Breast epithelium (tissue), 4 donors: ENCODE measurements around the gene ORC6. TPM values are rescaled to one million over a fixed set of nuclear protein-coding genes. Genes with fewer than 3 reads are reported as not detected.

ENCODE experiments used
- DNase-seq, 2 donors: peaks; one replicate each; pipeline ENCODE4 v3.0.0-alpha.2; 2019; ENCODE audit warnings: low spot score in 2 of 2
- H3K27ac ChIP-seq, 2 donors: fragments of 200-600 bp; sonication (generic) in 1 of 2; one replicate each; pipeline ENCODE4 v1.5.1; 2016 to 2019; ENCODE audit warnings: mild to moderate bottlenecking in 1 of 2
- H3K27me3 ChIP-seq, 2 donors: fragments of 200-600 bp; sonication (generic) in 1 of 2; one replicate each; pipeline versions ENCODE4 v1.5.1 to v1.6.0; 2017 to 2019; ENCODE audit warnings: control low read depth in 1 of 2, mild to moderate bottlenecking in 1 of 2
- H3K36me3 ChIP-seq: fragments of 200-600 bp; one replicate; pipeline ENCODE4 v1.5.1; 2019
- H3K4me1 ChIP-seq, 2 donors: fragments of 200-600 bp; sonication (generic); one replicate each; pipeline ENCODE4 v1.5.1; 2016 to 2019; ENCODE audit warnings: control low read depth in 1 of 2
- H3K4me3 ChIP-seq, 3 donors: fragments of 200-600 bp; sonication (generic); 1 replicate in 2 of 3; 2 replicates in 1 of 3; pipeline ENCODE4 v1.5.1; 2016 to 2019; ENCODE audit warnings: mild to moderate bottlenecking in 3 of 3, moderate library complexity in 2 of 3
- H3K9me3 ChIP-seq, 2 donors: fragments of 200-600 bp; sonication (generic) in 1 of 2; one replicate each; pipeline ENCODE4 v1.5.1; 2016 to 2019; ENCODE audit warnings: control low read depth in 1 of 2
- POLR2A ChIP-seq: fragments of 450-650 bp; IDR thresholded peaks from one replicate; pipeline ENCODE4 v1.6.1; 2016; ENCODE audit warnings: antibody characterized with exemption, mild to moderate bottlenecking, moderate library complexity
- POLR2AphosphoS5 ChIP-seq, 3 donors: sonication (generic); formaldehyde crosslinking; IDR thresholded peaks; one replicate each; pipeline ENCODE4 v1.6.1; 2017; ENCODE audit warnings: antibody characterized with exemption in 3 of 3
- intact Hi-C: fragments of 100-400 bp; cut with DNase I; formaldehyde crosslinking; loops from one replicate; pipeline ENCODE4 v1.15.1; 2023; ENCODE audit warnings: low total_unique reads
- total RNA-seq, 3 donors: library from RNA; depleted of rRNA; stranded (reverse); fragments of >200 nt; gene quantifications; one replicate each; pipeline ENCODE4 v1.1.0, GENCODE V29; 2016
- TF ChIP-seq, protein P1 (sequence below), 3 donors: fragments of 450-650 bp; IDR thresholded peaks; one replicate each; pipeline ENCODE4 v1.5.1; 2016 to 2017; ENCODE audit warnings: antibody characterized with exemption in 3 of 3, mild to moderate bottlenecking in 3 of 3, moderate library complexity in 3 of 3

The ORC6 gene
- total RNA-seq, 3 donors from 2014 or later, result 0.66 to 1.3 (median 0.80) TPM

- TF ChIP-seq POLR2A (no peak), POLR2AphosphoS5 (IDR thresholded peaks at IDR 0.05) (no peak)
- H3K36me3 ChIP-seq, result no peaks in the 10 kb centered on the region
- DNase-seq, result no peak
- intact Hi-C loops, result no loop called here
- H3K4me1 ChIP-seq, result peaks cover 0 to 9% of the 10 kb centered on the region in 2 donors
- H3K27me3 ChIP-seq, result no peaks in the 10 kb centered on the region
- no peak overlapping the region for H3K27ac ChIP-seq
- H3K9me3 ChIP-seq, result no peaks in the 10 kb centered on the region
- no peak overlapping the region for H3K4me3 ChIP-seq
Measured at GRCh38 chr16:46691726-46692125, 2.3 kb downstream of the ORC6 start.

GRCh38 chr16:46693598-46693997 is 4.1 kb downstream of the ORC6 start:
- Histone ChIP-seq H3K9me3 (no peaks in the 10 kb centered on the region), H3K36me3 (no peaks in the 10 kb centered on the region), H3K4me1 (no peaks in the 10 kb centered on the region), H3K4me3 (no peak overlapping the region), H3K27me3 (no peaks in the 10 kb centered on the region), H3K27ac (no peak overlapping the region)
- TF ChIP-seq POLR2AphosphoS5 (IDR thresholded peaks at IDR 0.05), result no peak
- no peak for TF ChIP-seq POLR2A
- TF ChIP-seq, protein P1, sequence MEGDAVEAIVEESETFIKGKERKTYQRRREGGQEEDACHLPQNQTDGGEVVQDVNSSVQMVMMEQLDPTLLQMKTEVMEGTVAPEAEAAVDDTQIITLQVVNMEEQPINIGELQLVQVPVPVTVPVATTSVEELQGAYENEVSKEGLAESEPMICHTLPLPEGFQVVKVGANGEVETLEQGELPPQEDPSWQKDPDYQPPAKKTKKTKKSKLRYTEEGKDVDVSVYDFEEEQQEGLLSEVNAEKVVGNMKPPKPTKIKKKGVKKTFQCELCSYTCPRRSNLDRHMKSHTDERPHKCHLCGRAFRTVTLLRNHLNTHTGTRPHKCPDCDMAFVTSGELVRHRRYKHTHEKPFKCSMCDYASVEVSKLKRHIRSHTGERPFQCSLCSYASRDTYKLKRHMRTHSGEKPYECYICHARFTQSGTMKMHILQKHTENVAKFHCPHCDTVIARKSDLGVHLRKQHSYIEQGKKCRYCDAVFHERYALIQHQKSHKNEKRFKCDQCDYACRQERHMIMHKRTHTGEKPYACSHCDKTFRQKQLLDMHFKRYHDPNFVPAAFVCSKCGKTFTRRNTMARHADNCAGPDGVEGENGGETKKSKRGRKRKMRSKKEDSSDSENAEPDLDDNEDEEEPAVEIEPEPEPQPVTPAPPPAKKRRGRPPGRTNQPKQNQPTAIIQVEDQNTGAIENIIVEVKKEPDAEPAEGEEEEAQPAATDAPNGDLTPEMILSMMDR (IDR thresholded peaks at IDR 0.05), result no peak
- intact Hi-C loops, result no loop called here
- DNase-seq, result no peak

- intact Hi-C loops, result no loop called here
Measured at GRCh38 chr16:46695937-46696336, 6.5 kb downstream of the ORC6 start.

DNA sequence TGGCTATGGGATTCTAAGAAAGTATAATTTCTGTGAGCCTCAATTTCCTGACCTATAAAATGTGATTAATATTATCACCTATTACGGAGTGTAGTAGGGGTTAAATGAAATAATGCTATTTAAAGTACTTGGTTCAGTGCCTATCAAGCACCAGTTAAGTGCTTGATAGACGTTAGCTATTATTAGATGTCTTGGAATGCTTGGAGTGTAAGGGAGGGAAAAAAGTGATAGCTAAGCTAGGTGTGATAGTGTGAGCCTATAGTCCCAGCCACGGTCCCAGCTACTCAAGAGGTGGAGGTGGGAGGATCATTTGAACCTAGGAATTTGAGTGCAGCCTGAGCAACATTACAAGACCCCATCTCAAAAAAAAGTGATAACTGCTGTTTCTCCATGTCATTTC is 7.5 kb downstream of the ORC6 start:
- Histone ChIP-seq H3K27ac (no peak overlapping the region), H3K9me3 (no peaks in the 10 kb centered on the region), H3K4me1 (no peaks in the 10 kb centered on the region), H3K4me3 (no peak overlapping the region), H3K27me3 (no peaks in the 10 kb centered on the region), H3K36me3 (no peaks in the 10 kb centered on the region)
- TF ChIP-seq POLR2AphosphoS5 (IDR thresholded peaks at IDR 0.05), result no peak
- no peak for TF ChIP-seq POLR2A
- TF ChIP-seq, protein P1 (IDR thresholded peaks at IDR 0.05), result no peak
- DNase-seq, result no peak
- intact Hi-C loops, result no loop called here

More at GRCh38 chr16:46695937-46696336, 6.5 kb downstream of the ORC6 start:
- H3K27ac ChIP-seq, result no peak overlapping the region
- H3K27me3 ChIP-seq, result no peaks in the 10 kb centered on the region
- DNase-seq, result no peak
- H3K9me3 ChIP-seq, result no peaks in the 10 kb centered on the region
- no peak overlapping the region for H3K4me3 ChIP-seq
- no peaks in the 10 kb centered on the region for H3K4me1 ChIP-seq
- TF ChIP-seq, protein P1 (IDR thresholded peaks at IDR 0.05), result no peak
- TF ChIP-seq POLR2AphosphoS5 (IDR thresholded peaks at IDR 0.05) (no peak), POLR2A (no peak)
- no peaks in the 10 kb centered on the region for H3K36me3 ChIP-seq

GRCh38 chr16:46700048-46700447 is 10.6 kb downstream of the ORC6 start:
- Histone ChIP-seq H3K27me3 (no peaks in the 10 kb centered on the region), H3K4me1 (no peaks in the 10 kb centered on the region), H3K36me3 (no peaks in the 10 kb centered on the region), H3K27ac (no peak overlapping the region), H3K9me3 (no peaks in the 10 kb centered on the region), H3K4me3 (no peak overlapping the region)
- TF ChIP-seq, protein P1 (IDR thresholded peaks at IDR 0.05), result no peak
- no peak for TF ChIP-seq POLR2A
- no peak for TF ChIP-seq POLR2AphosphoS5 (IDR thresholded peaks at IDR 0.05)
- no peak for DNase-seq
- intact Hi-C loops, result loop anchor here (5.0 kb wide), 1 partner anchor 1442 kb away; no protein-coding TSS in a partner anchor

DNA sequence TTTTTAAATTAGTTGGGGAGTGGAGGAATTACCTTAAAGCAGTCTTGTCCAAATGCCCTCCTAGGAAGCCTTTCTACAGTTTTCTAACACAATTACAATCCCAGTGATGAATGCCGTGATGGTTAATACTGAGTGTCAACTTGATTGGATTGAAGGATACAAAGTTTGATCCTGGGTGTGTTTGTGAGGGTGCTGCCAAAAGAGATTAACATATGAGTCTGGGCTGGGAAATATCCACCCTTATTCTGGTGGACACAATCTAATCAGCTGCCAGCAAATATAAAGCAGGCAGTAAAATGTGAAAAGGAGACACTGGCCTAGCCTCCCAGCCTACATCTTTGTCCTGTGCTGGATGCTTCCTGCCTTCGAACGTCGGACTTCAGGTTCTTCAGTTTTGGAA is 12.2 kb downstream of the ORC6 start:
- no peak for DNase-seq
- intact Hi-C loops, result loop anchor here (5.0 kb wide), 1 partner anchor 1441 kb away; no protein-coding TSS in a partner anchor
- Histone ChIP-seq H3K27ac (no peak overlapping the region), H3K36me3 (no peaks in the 10 kb centered on the region), H3K4me1 (no peaks in the 10 kb centered on the region), H3K4me3 (no peak overlapping the region), H3K27me3 (no peaks in the 10 kb centered on the region), H3K9me3 (no peaks in the 10 kb centered on the region)
- TF ChIP-seq, protein P1 (IDR thresholded peaks at IDR 0.05), result no peak
- TF ChIP-seq POLR2A (no peak), POLR2AphosphoS5 (IDR thresholded peaks at IDR 0.05) (no peak)
